ENCODE measurements around the gene TTLL6.

- TF ChIP-seq CTCF (IDR thresholded peaks at IDR 0.05; ENCODE audit: extremely low read depth in 1 of 2, insufficient read depth in 1 of 2, low read depth in 1 of 2, low read length in 2 of 2) (no peak), POLR2A (IDR thresholded peaks at IDR 0.05; ENCODE audit: low read depth, low read length) (no peak), EZH2 (IDR thresholded peaks at IDR 0.05; ENCODE audit: borderline replicate concordance, low read depth, low read length, severe bottlenecking) (no peak), POLR2AphosphoS5 (IDR thresholded peaks at IDR 0.05; ENCODE audit: insufficient read depth, low read depth, low read length) (no peak), GATA2 (IDR thresholded peaks at IDR 0.05; ENCODE audit: insufficient read depth, insufficient read length, low read depth, low read length) (no peak), MYC (IDR thresholded peaks at IDR 0.05; ENCODE audit: low read depth, low read length) (no peak), JUN (IDR thresholded peaks at IDR 0.05; ENCODE audit: borderline replicate concordance, insufficient read depth, insufficient read length, low read depth) (no peak)
- TF ChIP-seq, protein P1, sequence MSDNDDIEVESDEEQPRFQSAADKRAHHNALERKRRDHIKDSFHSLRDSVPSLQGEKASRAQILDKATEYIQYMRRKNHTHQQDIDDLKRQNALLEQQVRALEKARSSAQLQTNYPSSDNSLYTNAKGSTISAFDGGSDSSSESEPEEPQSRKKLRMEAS (IDR thresholded peaks at IDR 0.05; ENCODE audit: insufficient read depth, insufficient read length) = no peak
These were observed 96.0 kb downstream of the TTLL6 start for GRCh38 chr17:48721009-48721402.
